ENCODE measurements around the gene KCNK7.

Gene KCNK7

GRCh38 chr11:65554057-65554818 lies 41.4 kb downstream of the KCNK7 start:
- DNase-seq, result no peak

GRCh38 chr11:65553301-65554001 lies 42.1 kb downstream of the KCNK7 start:
- peak; percentile 50 to 76 for DNase-seq

- peak; percentile 64 to 96 for DNase-seq
Observed at GRCh38 chr11:65552388-65552951, 43.1 kb downstream of the KCNK7 start.

GRCh38 chr11:65551572-65552387 lies 43.8 kb downstream of the KCNK7 start:
- peak; percentile 33 to 55 for DNase-seq

GRCh38 chr11:65549096-65549495 lies 46.5 kb downstream of the KCNK7 start:
- peak; percentile 35 to 76 for DNase-seq

- no peak for DNase-seq
Observed at GRCh38 chr11:65548395-65548794, 47.2 kb downstream of the KCNK7 start.

GRCh38 chr11:65547446-65548125 lies 48.0 kb downstream of the KCNK7 start:
- DNase-seq, result no peak

- peak; percentile 68 to 93 for DNase-seq
Observed at GRCh38 chr11:65546217-65546958, 49.2 kb downstream of the KCNK7 start.

GRCh38 chr11:65545853-65546216 lies 49.8 kb downstream of the KCNK7 start:
- DNase-seq, result no peak

Measured in inflammatory macrophage treated with lipopolysaccharide for 1 hour (primary cell).